OCI-LY3 (cell line): ENCODE measurements around the gene BAG3.

Experiments
- H2AFZ ChIP-seq: fragments of 200-600, 300-600 bp; shearing (Covaris generic); 2 replicates; pipeline ENCODE4 v1.6.0; 2014; ENCODE audit warnings: antibody characterized with exemption, low read depth, low read length
- H3K27ac ChIP-seq: fragments of 200-600, 300-600 bp; sonication (generic); 2 replicates; pipeline ENCODE4 v1.5.1; 2014; ENCODE audit warnings: mild to moderate bottlenecking, low read length, moderate library complexity, mixed read lengths
- H3K27me3 ChIP-seq: fragments of 200-600, 300-600 bp; sonication (generic); 2 replicates; pipeline ENCODE4 v1.6.1; 2014; ENCODE audit warnings: low read depth, low read length, mixed read lengths
- H3K36me3 ChIP-seq: fragments of 200-600, 300-600 bp; sonication (generic); replicated peaks from 2 replicates; pipeline ENCODE3; 2014; ENCODE audit warnings: low read depth, low read length, mixed read lengths
- H3K4me1 ChIP-seq: fragments of 300-600, 200-600 bp; sonication (generic); 2 replicates; pipeline ENCODE4 v1.6.1; 2014; ENCODE audit warnings: low read length, mixed read lengths
- H3K4me2 ChIP-seq: fragments of 200-600, 300-600 bp; sonication (generic); 2 replicates; pipeline ENCODE4 v1.6.1; 2014; ENCODE audit warnings: low read length, mixed read lengths
- H3K4me3 ChIP-seq: fragments of 300-600, 200-600 bp; sonication (generic); 2 replicates; pipeline ENCODE4 v1.5.1; 2014; ENCODE audit warnings: antibody characterized with exemption, mild to moderate bottlenecking, low read length, moderate library complexity
- H3K79me2 ChIP-seq: fragments of 300-600, 200-600 bp; shearing (Covaris generic); 2 replicates; pipeline ENCODE4 v1.6.1; 2014; ENCODE audit warnings: mild to moderate bottlenecking, low read length, mixed read lengths
- H3K9ac ChIP-seq: fragments of 300-600, 200-600 bp; shearing (Covaris generic); 2 replicates; pipeline ENCODE4 v1.6.0; 2014; ENCODE audit warnings: mild to moderate bottlenecking, low read length, moderate library complexity
- H3K9me3 ChIP-seq: fragments of 200-600, 300-600 bp; shearing (Covaris generic); 2 replicates; pipeline ENCODE4 v1.6.1; 2014; ENCODE audit warnings: low read length, mixed read lengths; ENCODE audit not compliant: insufficient read depth
- H4K20me1 ChIP-seq: fragments of 200-600, 300-600 bp; sonication (generic); 2 replicates; pipeline ENCODE4 v1.6.1; 2016; ENCODE audit warnings: low read length, mixed read lengths; ENCODE audit not compliant: insufficient read depth
- EZH2phosphoT487 ChIP-seq: fragments of 200-600 bp; shearing (Covaris generic); IDR thresholded peaks from 2 replicates; pipeline ENCODE4 v1.6.1; 2018; ENCODE audit warnings: antibody characterized with exemption, mixed run types, low read depth
- TF ChIP-seq, protein P1 (sequence below): fragments of 200-600, 300-600 bp; sonication (generic); IDR thresholded peaks from 2 replicates; pipeline ENCODE4 v1.5.1; 2014; ENCODE audit warnings: antibody characterized with exemption, low read length, low read depth

Gene BAG3

DNA sequence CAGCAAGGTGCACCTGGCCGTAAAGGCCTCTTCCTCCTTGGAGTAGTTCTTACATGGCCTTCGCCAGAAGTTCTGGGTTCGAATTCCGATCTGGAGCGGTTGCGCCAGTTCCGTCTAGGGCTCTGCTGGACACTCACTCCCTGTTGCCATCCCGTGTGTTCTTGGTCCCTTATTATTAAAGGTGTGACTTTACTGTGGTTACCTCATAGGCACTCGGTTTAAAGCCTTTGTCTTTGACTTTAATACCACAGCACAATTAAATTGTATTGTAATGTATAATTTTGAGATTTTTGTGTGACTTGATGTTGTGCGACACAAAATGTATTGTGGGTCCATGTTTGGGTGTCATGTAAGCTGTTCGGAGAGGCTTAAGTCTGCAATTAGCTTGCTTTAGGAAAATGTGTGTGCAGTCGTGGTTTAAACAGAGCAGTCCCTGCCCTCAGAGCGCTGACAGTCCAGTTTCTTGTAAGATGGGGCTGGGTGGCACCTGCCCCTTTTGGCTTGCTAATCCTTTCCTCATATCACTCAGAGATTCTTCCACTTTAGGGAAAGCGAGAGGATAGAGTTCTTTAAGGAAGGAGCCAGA lies 75.6 kb downstream of the BAG3 start:
- Histone ChIP-seq H3K9ac (peak overlapping the region; percentile 86), H3K4me3 (peak overlapping the region; percentile 91), H3K27ac (no peak overlapping the region)

More for the DNA sequence above, 75.6 kb downstream of the BAG3 start:
- TF ChIP-seq, protein P1, sequence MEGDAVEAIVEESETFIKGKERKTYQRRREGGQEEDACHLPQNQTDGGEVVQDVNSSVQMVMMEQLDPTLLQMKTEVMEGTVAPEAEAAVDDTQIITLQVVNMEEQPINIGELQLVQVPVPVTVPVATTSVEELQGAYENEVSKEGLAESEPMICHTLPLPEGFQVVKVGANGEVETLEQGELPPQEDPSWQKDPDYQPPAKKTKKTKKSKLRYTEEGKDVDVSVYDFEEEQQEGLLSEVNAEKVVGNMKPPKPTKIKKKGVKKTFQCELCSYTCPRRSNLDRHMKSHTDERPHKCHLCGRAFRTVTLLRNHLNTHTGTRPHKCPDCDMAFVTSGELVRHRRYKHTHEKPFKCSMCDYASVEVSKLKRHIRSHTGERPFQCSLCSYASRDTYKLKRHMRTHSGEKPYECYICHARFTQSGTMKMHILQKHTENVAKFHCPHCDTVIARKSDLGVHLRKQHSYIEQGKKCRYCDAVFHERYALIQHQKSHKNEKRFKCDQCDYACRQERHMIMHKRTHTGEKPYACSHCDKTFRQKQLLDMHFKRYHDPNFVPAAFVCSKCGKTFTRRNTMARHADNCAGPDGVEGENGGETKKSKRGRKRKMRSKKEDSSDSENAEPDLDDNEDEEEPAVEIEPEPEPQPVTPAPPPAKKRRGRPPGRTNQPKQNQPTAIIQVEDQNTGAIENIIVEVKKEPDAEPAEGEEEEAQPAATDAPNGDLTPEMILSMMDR: no peak
- TF ChIP-seq EZH2phosphoT487: no peak
- peaks cover 24% of the 10 kb centered on the region for H3K79me2 ChIP-seq
- H3K4me1 ChIP-seq: peaks cover 45% of the 10 kb centered on the region
- no peaks in the 10 kb centered on the region for H3K27me3 ChIP-seq
- peaks cover 9% of the 10 kb centered on the region; the same call in 1 of the 2 replicates for H4K20me1 ChIP-seq
- no peak overlapping the region for H2AFZ ChIP-seq
- no peaks in the 10 kb centered on the region for H3K36me3 ChIP-seq
- H3K4me2 ChIP-seq: peak overlapping the region; percentile 98
- no peaks in the 10 kb centered on the region for H3K9me3 ChIP-seq
